Stimulated activated CD4-positive, alpha-beta T cell treated with anti-CD3 and anti-CD28 coated beads, Interleukin-4, amount 100 ng/mL, for 24 hours (primary cell): ENCODE results near the gene NCOA7.
"Not testable (repeated sequence)": the region's sequence is repeated elsewhere in the genome, so short reads cannot be mapped to it uniquely, and the experiment has no call there.

ENCODE experiments used
- DNase-seq: peaks from one replicate; pipeline ENCODE4 v3.0.0-alpha.2; 2020

The NCOA7 gene

DNA sequence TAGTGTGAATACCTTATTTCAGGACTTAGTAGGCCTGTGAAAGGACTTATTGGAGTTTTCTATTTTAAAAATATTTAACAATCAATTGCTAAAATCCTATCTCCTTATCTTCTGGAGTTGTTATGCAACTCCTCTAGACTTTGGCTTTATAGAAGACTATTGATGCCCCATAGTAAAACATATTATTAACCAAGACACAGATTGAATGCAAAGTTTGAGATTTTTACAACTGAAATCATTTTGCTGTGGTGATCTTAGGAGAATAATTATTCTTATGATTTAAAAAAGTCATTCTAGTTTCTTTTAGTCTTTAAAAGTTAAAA, 36.9 kb upstream of the NCOA7 start:
- DNase-seq: no peak

GRCh38 chr6:125754566-125754965, 36.2 kb upstream of the NCOA7 start:
- no peak for DNase-seq

DNA sequence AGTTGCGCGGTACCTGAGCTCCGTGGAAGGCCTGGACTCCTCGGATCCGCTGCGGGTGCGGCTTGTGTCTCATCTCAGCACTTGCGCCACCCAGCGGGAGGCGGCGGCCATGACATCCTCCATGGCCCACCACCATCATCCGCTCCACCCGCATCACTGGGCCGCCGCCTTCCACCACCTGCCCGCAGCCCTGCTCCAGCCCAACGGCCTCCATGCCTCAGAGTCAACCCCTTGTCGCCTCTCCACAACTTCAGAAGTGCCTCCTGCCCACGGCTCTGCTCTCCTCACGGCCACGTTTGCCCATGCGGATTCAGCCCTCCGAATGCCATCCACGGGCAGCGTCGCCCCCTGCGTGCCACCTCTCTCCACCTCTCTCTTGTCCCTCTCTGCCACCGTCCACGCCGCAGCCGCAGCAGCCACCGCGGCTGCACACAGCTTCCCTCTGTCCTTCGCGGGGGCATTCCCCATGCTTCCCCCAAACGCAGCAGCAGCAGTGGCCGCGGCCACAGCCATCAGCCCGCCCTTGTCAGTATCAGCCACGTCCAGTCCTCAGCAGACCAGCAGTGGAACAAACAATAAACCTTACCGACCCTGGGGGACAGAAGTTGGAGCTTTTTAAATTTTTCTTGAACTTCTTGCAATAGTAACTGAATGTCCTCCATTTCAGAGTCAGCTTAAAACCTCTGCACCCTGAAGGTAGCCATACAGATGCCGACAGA, 31.4 kb upstream of the NCOA7 start:
- no peak for DNase-seq

DNA sequence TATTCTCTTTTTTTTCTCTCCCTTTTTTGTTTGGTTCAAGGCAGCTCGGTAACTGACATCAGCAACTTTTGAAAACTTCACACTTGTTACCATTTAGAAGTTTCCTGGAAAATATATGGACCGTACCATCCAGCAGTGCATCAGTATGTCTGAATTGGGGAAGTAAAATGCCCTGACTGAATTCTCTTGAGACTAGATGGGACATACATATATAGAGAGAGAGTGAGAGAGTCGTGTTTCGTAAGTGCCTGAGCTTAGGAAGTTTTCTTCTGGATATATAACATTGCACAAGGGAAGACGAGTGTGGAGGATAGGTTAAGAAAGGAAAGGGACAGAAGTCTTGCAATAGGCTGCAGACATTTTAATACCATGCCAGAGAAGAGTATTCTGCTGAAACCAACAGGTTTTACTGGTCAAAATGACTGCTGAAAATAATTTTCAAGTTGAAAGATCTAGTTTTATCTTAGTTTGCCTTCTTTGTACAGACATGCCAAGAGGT, 30.8 kb upstream of the NCOA7 start:
- DNase-seq: no peak

DNA sequence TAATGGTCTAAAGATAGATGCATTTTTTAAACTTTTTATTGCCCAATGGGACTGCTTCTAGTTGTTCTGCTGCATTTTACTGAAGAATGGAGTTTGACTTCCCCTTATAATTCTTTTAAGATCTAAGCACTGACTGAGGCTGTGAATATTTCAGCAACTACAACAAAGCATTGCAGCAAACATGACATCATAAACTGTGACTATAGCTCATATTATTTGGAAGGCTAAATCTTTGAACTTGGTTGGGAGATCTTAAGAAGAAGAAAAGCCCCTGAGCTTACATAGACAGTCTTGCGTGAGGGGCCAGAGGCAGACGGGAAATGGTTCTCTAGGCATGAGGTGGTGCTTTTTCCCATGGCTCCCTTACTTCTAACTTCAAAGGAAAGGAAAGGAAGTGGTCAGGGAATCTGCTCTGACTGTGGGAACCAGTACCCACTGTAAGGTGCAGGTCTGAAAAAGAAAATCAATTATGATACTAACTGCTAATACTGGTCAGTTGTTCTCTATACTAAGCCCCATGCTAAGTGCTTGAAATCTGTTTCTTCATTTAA, 26.6 kb upstream of the NCOA7 start:
- no peak for DNase-seq

- no peak for DNase-seq
Measured at GRCh38 chr6:125765944-125766343, 24.8 kb upstream of the NCOA7 start.

- DNase-seq: no peak
Measured at GRCh38 chr6:125766641-125767040, 24.1 kb upstream of the NCOA7 start.

- DNase-seq: no peak
Measured at GRCh38 chr6:125769147-125769783, 21.5 kb upstream of the NCOA7 start.

DNA sequence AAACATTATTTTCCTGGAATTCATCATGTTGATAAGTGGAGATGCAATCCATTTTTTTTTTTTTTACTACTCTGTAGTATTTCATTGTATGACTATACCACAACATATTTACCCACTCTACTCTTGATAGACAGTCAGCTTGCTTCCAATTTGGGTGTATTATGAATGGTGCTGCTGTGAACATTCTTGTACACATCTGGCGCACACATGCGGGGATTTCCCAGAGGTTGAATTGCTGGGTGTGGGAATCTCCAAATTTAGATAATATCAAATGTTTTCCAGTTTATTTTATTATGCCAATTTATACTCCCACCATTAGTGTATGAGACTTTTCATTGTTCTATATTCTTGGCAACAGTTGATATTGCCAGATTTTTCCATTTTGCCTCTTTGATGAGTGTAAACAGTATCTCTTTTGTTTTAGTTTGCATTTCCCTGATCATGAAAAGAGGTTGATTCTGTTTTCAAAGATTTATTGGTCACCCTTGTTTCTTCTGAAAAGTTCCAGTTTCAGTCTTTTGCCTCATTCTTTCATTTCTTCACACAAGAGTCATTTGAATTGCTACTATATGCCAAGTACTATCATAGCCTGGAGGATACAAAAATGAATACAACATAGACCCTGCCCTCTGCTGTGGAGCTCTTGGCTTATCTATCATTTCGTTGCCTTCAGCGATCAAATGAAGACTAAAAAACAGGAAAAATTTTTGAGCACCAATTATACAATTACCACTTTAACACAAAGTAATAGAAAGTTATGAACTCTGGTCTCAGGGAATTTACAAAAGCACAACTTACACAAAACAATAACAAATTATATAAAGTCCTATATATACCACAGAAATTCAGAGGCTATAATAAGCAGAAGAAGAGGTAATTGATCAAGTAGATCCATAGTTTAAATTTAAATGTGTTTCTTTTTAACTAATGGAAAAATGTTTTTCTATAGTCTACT, 17.1 kb upstream of the NCOA7 start:
- no peak for DNase-seq

- DNase-seq: not testable (repeated sequence)
Measured at GRCh38 chr6:125776107-125776826, 14.5 kb upstream of the NCOA7 start.

DNA sequence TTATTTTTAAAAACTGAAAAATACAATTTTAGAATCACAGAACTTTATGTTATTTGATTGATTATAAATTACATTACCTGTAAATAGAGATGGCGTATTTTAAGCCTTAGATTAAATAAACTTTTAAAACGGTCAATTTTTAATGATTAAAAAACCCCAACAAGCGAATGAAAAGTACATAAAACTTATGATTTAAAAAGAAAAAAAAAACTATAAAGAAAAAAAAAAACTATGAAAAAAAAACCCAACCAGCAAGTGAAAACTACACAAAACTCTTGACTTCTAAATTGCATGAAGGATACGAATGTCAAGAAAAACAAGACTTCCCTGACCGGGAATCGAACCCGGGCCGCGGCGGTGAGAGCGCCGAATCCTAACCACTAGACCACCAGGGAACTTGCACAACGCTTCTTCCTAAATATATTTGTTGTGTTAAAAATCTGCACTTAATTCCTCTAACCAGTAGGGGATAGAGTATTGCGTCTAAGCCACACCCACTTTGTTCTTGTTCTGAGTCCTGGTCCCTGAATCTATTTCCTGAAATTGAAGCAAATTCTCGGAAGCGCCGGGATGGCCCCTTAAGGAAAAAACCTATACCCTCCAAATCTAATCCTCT, 10.7 kb upstream of the NCOA7 start:
- peak; percentile 85 for DNase-seq

GRCh38 chr6:125780540-125781313, 10.0 kb upstream of the NCOA7 start:
- DNase-seq: peak; percentile 59

GRCh38 chr6:125781314-125781868, 9.4 kb upstream of the NCOA7 start:
- peak; percentile 63 for DNase-seq

- DNase-seq: no peak
Measured at GRCh38 chr6:125784365-125784764, 6.4 kb upstream of the NCOA7 start.

DNA sequence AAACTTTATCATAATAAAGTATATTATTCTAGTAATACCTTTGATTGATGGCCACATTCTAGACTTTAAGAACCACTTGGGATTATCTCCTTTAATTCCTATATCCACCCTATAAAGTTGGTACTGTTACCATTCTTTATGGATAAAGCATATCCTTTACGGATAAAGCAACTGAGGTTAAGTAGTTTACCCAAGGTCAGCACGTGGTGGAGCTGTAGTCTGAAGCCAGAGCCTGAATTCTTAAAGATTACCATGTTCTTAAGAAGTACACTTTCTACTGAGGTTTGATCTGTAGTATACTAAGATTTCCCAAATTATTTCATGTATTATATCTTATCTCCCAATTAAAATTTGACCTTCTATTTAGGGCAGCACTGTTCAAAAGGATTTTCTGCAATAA, 3.0 kb upstream of the NCOA7 start:
- DNase-seq: no peak

GRCh38 chr6:125789167-125789566, 1.6 kb upstream of the NCOA7 start:
- DNase-seq: no peak

- DNase-seq: peak; percentile 46
Measured at GRCh38 chr6:125789576-125790357, 993 bp upstream of the NCOA7 start.

- peak; percentile 50 for DNase-seq
Measured at GRCh38 chr6:125791151-125791819, 525 bp downstream of the NCOA7 start.

- no peak for DNase-seq
Measured at GRCh38 chr6:125791820-125792165, 1.0 kb downstream of the NCOA7 start.

DNA sequence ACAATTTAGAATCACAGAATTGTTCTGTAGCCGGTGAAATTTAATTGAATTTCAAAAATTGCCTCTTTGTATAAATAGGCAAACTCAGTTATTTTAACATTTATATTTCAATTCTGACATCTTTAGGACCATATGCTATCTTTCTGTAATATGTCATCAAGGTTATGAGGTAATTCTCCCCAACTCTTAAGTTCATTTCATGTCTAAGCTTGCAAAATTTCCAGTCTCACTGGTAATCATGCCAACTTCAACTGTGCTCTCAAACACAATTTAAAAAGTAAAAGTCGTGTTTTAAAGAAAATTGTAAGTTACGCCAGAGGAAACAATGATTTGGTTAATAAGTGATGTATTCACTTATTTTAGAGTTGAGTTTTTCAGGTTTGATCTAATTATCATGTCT, 1.4 kb downstream of the NCOA7 start:
- no peak for DNase-seq
